ENCODE data around the gene SPRED2. TPM values are rescaled to one million over a fixed set of nuclear protein-coding genes. Genes with fewer than 3 reads are reported as not detected.

Gene SPRED2
- total and polyA plus RNA-seq, 2 experiments from 2014 or later: 19.7 to 20.3 TPM

DNA sequence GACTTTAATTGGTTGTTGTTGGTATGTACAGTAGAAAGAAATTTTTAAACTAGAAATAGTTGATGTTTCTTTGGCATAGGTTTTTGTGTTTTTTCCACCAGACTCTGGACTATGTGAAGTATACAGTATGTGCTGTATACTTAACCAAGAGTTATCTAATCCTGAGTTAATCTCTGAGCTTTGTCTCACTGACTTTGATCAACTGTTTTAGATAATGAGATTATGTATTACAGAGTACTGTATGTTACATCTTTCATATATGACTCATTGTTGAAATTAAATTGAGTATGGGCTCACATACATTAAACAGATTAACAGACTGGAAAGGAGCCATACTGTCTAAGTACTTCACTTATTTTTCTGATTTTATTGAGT is 166.7 kb downstream of the SPRED2 start:
- no peaks in the 10 kb centered on the region for H3K27me3 ChIP-seq (replicated peaks; ENCODE audit: insufficient read depth)
- H3K79me2 ChIP-seq (ENCODE audit: insufficient read depth): peaks cover 85% of the 10 kb centered on the region
- no peak overlapping the region for H3K27ac ChIP-seq
- H3K9me3 ChIP-seq (ENCODE audit: low read depth): no peaks in the 10 kb centered on the region
- H4K20me1 ChIP-seq (ENCODE audit: insufficient read depth): no peaks in the 10 kb centered on the region
- no peak overlapping the region for H3K4me2 ChIP-seq (ENCODE audit: unreplicated experiment)
- H3F3A ChIP-seq (ENCODE audit: insufficient read depth): peaks cover 44% of the 10 kb centered on the region
- H3K36me3 ChIP-seq (ENCODE audit: low read depth): peaks cover 37% of the 10 kb centered on the region
- no peak overlapping the region for H3K4me3 ChIP-seq
- H3K9ac ChIP-seq: no peak overlapping the region
- TF ChIP-seq EZH2 (IDR thresholded peaks at IDR 0.05; ENCODE audit: insufficient read depth, poor library complexity, severe bottlenecking) (no peak), EZH2phosphoT487 (IDR thresholded peaks at IDR 0.05; ENCODE audit: insufficient read depth, low read depth) (no peak)
- H3K9me2 ChIP-seq (ENCODE audit: insufficient read depth): no peaks in the 10 kb centered on the region
- H3K4me1 ChIP-seq (ENCODE audit: insufficient read depth): peaks cover 23% of the 10 kb centered on the region
- in situ Hi-C loops (cut with MboI): loop anchor here (5.0 kb wide), 1 partner anchor 282 kb away; no protein-coding TSS in a partner anchor
- H2AFZ ChIP-seq: no peak overlapping the region
- DNase-seq: no peak

DNA sequence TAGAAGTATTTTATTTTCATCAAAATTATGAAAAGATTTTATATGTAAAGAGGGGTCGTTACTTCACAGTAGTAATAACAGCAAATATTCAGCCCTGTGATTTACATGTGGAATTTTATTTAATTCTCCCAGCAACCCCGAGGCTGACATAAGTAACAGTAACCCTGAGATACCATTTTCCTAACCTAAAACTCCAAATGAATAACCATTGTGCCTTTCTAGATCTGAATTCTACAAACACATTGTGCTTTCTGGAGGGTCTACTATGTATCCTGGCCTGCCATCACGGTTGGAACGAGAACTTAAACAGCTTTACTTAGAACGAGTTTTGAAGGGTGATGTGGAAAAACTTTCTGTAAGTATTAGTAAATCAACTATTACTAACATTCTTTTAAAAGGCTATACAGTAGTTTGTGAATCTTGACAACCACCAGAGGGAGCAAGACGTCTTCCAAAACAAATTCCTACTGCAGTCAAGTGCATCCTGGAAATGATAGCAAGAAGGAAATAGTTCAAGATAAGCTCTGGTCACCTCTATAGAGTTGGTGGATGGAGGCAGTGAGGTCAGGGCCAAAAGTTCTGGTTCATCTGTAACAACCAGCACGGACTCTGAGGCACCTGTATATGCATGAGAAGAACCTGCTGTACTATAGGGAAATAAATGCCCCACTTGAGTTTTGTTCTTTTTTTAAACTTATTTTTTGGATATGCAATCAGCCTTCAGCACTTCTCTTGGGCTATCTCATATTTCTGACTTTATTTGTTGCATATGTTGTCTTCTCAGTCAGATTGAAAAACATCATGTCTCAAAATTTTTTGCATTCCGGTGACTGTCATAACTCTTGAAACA is 167.4 kb downstream of the SPRED2 start:
- Histone ChIP-seq H4K20me1 (ENCODE audit: insufficient read depth) (no peaks in the 10 kb centered on the region), H3K9me3 (ENCODE audit: low read depth) (no peaks in the 10 kb centered on the region), H3K79me2 (ENCODE audit: insufficient read depth) (peaks cover 91% of the 10 kb centered on the region), H3K4me1 (ENCODE audit: insufficient read depth) (peaks cover 23% of the 10 kb centered on the region), H2AFZ (no peak overlapping the region), H3K4me2 (ENCODE audit: unreplicated experiment) (no peak overlapping the region), H3K9me2 (ENCODE audit: insufficient read depth) (no peaks in the 10 kb centered on the region), H3K27me3 (replicated peaks; ENCODE audit: insufficient read depth) (no peaks in the 10 kb centered on the region), H3K4me3 (no peak overlapping the region), H3F3A (ENCODE audit: insufficient read depth) (peaks cover 44% of the 10 kb centered on the region), H3K36me3 (ENCODE audit: low read depth) (peaks cover 41% of the 10 kb centered on the region), H3K9ac (no peak overlapping the region), H3K27ac (peak overlapping the region; percentile 13; the same call in 1 of the 2 replicates)
- DNase-seq: peak; percentile 82
- TF ChIP-seq EZH2phosphoT487 (IDR thresholded peaks at IDR 0.05; ENCODE audit: insufficient read depth, low read depth) (no peak), EZH2 (IDR thresholded peaks at IDR 0.05; ENCODE audit: insufficient read depth, poor library complexity, severe bottlenecking) (no peak)
- WGBS, 2 experiments (ENCODE audit: low coverage in 1 of 2, low lambda C conversion rate in 2 of 2, missing lambda C conversion rate in 2 of 2): 33 to 37% methylated on average over 8 of the region's 8 CpGs
- in situ Hi-C loops (cut with MboI): loop anchor here (5.0 kb wide), 1 partner anchor 282 kb away; no protein-coding TSS in a partner anchor

DNA sequence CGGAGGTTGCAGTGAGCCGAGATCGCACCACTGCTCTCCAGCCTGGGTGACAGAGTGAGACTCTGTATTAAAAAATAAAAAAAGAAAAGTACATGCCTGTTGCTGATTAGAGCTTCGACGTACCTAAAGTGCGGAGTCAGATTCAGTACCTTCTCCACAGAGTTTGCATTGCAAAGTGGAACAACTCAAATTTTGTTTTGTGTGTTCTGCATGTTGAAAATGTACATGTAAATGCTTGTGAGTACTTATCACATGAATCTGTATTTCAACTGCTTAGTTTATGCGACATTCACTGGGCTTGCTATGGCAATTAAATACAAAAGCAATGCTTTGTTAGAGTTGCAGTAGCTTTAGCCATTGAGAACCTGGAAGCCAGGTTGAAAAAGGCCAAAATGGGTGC is 168.4 kb downstream of the SPRED2 start:
- Histone ChIP-seq H3K9ac (no peak overlapping the region), H4K20me1 (ENCODE audit: insufficient read depth) (no peaks in the 10 kb centered on the region), H3K79me2 (ENCODE audit: insufficient read depth) (peaks cover 95% of the 10 kb centered on the region), H3K9me2 (ENCODE audit: insufficient read depth) (no peaks in the 10 kb centered on the region), H3K36me3 (ENCODE audit: low read depth) (peaks cover 35% of the 10 kb centered on the region), H3K9me3 (ENCODE audit: low read depth) (no peaks in the 10 kb centered on the region), H3K27me3 (replicated peaks; ENCODE audit: insufficient read depth) (no peaks in the 10 kb centered on the region), H3K4me2 (ENCODE audit: unreplicated experiment) (no peak overlapping the region), H3K4me1 (ENCODE audit: insufficient read depth) (peaks cover 23% of the 10 kb centered on the region), H3K27ac (peak overlapping the region; percentile 8; the same call in 1 of the 2 replicates), H3K4me3 (no peak overlapping the region), H3F3A (ENCODE audit: insufficient read depth) (peaks cover 44% of the 10 kb centered on the region), H2AFZ (no peak overlapping the region)
- in situ Hi-C loops (cut with MboI): no loop called here
- TF ChIP-seq EZH2phosphoT487 (IDR thresholded peaks at IDR 0.05; ENCODE audit: insufficient read depth, low read depth): no peak
- TF ChIP-seq EZH2 (IDR thresholded peaks at IDR 0.05; ENCODE audit: insufficient read depth, poor library complexity, severe bottlenecking): no peak
- no peak for DNase-seq
- 80 to 81% methylated on average over 7 of the region's 7 CpGs for WGBS, 2 experiments (ENCODE audit: low coverage in 1 of 2, low lambda C conversion rate in 2 of 2, missing lambda C conversion rate in 2 of 2)

DNA sequence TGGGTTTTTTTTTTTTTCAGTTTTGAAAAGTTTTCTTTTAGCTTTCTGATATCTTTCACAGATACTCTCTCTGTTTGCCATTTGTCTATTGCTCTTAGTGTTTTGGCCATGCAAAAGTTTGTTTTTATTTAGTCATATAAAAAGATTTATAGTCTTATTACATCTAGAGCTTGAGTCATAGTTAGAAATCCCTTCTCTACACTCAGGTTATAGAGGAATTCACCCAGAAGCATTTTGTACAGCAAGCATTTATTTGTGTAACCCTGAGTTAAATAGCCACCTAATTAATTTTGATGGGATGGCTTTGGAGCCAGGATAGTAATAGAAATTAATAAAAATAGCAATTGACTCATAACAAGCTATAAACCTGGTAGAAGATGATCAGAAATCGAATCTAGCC is 169.1 kb downstream of the SPRED2 start:
- no peak overlapping the region for H3K4me2 ChIP-seq (ENCODE audit: unreplicated experiment)
- no peak overlapping the region for H3K9ac ChIP-seq
- H2AFZ ChIP-seq: no peak overlapping the region
- H3K9me2 ChIP-seq (ENCODE audit: insufficient read depth): no peaks in the 10 kb centered on the region
- H3K27me3 ChIP-seq (replicated peaks; ENCODE audit: insufficient read depth): no peaks in the 10 kb centered on the region
- H3K36me3 ChIP-seq (ENCODE audit: low read depth): peaks cover 32% of the 10 kb centered on the region
- H3K27ac ChIP-seq: peak overlapping the region; percentile 8
- in situ Hi-C loops (cut with MboI): no loop called here
- H3K4me3 ChIP-seq: no peak overlapping the region
- no peaks in the 10 kb centered on the region for H3K9me3 ChIP-seq (ENCODE audit: low read depth)
- H3K4me1 ChIP-seq (ENCODE audit: insufficient read depth): peaks cover 25% of the 10 kb centered on the region
- WGBS, 2 experiments (ENCODE audit: low coverage in 1 of 2, low lambda C conversion rate in 2 of 2, missing lambda C conversion rate in 2 of 2): 100% methylated on average over 1 of the region's 1 CpG
- H3K79me2 ChIP-seq (ENCODE audit: insufficient read depth): peaks cover 98% of the 10 kb centered on the region
- H3F3A ChIP-seq (ENCODE audit: insufficient read depth): peaks cover 48% of the 10 kb centered on the region
- no peaks in the 10 kb centered on the region for H4K20me1 ChIP-seq (ENCODE audit: insufficient read depth)
- peak; percentile 44 for DNase-seq
- TF ChIP-seq EZH2 (IDR thresholded peaks at IDR 0.05; ENCODE audit: insufficient read depth, poor library complexity, severe bottlenecking) (no peak), EZH2phosphoT487 (IDR thresholded peaks at IDR 0.05; ENCODE audit: insufficient read depth, low read depth) (no peak)
